HG02970 (cell line): Measurements from ENCODE around the gene DGCR8.
A peak's percentile ranks its signal among the peaks of the same experiment; 100 is the strongest.

Experiments
- ATAC-seq: cut with Tn5 transposase; IDR thresholded peaks from one replicate; pipeline ENCODE4 v1.9.1; 2021; ENCODE audit warnings: mild to moderate bottlenecking, moderate library complexity, moderate number of reproducible peaks; ENCODE audit not compliant: unreplicated experiment, low FRiP score

DGCR8 gene

DNA sequence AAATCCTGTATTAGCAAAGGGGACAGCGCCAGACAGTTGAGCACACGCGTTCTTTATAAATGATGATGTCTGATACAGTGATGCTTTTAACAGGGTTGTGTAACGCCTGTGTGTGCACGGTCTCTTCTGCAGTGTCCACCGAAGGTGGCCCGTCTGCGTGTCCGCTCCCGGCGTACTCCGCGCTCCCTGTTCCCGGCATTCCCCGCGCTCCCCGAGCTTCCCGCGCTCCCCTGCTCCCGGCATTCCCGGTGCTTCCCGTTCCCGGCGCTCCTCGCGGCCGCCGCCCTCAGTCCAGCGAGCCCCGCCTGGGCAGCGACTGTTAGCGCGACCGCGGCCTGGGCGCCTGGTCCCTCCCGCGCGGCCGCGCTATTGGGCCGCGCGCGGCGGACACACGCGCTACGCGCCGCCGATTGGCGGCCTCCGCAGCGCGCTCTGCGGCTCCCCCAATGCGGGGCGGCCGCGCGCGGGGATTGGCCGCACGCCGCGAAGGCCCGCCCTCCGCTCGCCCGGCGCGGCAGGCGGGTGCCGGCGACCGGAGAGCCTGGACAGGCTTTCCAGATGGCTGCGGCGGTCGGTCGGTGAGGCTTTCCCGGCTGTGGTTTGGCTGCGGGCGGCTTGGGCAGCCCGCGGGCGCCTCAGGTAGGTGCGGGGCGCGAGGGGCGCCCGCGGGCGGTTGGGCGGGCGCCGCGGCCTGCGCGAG is at the start of gene DGCR8:
TSS of gene DGCR8 (plus strand) at position 497 of the 700 bp plus-strand sequence. CDS start 5,723 bp downstream, outside the sequence.
- ATAC-seq: peak; percentile 89

DNA sequence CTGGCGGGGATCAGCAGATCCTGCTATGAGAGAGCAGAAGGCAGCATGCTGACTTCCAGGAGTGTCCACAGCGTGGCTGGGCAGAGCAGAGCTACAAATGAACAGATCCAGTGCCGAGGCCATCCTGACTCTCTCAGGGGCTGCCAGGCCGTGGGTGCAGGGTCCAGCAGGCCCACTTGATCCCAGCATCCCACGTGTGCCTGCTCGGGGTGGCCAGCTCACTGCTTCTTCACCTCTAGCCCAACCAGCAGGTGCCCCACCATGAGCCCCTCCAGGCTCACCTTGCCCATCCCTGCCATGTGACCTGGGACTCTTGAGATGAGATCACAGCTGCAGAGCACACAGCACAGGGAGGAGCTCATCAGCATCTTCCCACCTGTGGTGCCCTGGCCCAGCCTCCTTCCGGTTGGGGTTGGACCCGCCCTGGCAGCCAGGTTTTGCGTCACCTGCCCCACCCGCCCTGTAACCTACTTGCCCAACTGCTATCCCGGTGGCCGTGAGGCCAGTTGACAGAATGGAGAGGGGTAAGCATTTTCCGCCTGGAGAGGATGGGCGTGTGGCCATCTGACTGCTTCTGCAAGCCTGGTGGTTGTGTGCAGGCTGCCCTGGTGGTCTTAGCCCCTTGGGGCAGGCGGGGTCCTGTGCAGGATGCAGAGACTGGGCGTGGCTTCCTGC is 48.2 kb upstream of the DGCR8 start:
- no peak for ATAC-seq

DNA sequence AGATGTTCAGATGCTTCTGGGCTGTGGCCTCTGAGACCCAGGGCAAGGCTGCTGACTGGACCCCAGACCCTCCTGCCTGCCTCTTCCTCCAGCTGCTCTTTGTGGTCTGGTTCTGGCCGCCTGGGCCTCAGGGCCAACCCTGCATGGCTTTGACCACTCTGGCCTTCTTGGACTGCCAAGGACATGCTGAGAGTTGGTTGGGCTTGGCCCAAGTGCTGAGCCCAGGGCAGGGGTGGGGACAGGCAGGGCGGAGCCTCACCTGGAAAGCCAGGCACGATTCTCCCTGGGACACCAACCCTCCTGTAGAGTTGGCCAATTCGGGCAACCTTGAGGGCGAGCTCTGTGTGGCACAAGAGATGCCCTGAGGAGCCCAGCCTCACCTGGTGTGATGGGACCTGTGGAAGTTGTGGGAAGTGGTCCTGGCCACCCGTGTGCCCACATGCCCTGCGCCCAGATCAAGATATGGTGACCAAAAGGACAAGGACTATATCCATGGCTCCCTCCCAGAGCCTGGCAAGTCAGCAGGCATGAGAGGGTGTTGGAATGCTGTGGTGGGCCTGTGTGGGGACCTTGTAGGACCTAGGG is 47.5 kb upstream of the DGCR8 start:
- no peak for ATAC-seq

DNA sequence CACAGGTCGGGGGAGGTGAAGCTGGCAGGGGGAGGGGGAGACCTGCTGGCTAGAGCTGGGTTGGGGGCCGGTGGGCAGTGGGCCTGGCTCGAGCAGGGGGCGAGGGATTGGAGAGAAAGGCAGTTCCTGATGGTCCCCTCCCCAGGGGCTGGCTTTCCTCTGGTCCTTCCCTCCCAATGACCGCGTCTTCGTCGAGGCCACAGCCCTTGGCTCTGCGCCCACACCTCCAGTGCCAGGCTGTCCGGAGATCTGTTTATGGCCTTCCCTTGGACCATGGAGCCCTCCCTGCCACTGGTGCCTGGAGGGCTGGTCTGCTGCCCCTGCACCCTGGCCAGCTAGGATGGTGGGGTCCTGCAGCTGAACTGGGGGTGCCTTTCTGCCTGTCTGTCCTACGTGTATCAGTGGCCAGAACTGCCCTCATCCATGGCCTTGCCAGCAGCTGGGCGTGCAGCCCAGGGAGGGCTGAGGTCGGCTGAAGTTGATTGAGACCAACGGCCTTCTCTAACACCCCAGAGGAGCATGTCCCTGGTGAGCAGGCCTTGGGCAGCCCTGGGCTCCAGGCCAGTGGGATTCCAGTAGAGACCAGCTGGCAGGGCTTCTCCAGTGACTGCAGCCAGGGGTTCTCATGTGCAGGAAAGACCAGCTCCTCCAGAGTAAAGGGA is 46.9 kb upstream of the DGCR8 start:
- no peak for ATAC-seq

DNA sequence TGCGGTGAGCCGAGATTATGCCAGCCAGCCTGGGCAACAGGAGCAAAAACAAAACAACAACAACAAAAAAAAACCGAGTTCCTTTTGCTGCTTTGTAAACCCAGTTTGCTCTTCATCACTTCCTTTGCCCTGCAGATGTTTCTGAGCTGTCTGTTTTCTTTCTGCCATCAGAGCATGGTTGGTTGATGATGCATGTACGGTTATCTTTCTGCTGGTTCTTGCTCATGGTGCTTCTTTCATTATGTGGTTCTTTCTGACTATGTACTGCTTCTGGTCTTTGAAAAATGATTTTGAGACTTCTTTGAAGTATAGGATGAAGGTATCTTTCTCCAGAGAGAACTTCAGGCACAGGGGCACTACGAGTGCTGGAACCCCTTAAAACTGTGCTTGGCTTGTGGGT is 45.9 kb upstream of the DGCR8 start:
- no peak for ATAC-seq

DNA sequence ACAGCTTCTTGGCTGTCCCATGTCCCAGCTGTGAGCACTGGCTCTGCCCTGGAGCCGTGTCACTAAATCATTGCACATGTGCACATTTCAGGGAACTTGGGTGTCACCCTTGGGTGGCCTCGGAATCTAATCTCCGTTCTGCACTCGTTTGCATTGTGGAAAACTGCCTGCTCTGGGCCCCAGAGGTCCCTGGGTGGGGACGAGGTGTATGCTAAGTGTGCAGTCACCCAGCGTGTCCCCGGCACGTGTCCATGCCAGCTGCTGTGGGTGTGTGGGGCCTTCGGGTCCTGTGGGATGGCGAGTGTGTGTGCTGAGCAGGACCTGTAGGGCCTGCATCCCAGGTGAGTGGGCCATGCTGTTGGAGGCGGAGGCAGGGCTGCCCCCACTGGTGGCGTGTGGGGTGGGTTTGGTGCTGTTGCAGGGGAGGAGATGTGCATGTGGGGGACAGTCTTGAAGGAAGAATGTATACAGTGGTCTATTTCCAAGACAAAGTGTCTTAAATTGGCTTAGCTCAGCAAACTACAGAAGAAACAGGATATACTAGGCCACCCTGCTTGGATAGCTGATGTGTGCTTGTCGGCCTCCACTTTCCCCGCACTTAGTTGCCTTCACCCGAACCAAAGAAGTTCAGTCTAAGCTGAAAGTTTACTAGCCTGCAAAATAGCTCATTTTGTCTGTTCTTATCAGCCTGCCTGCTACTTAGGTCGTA is 44.5 kb upstream of the DGCR8 start:
- ATAC-seq: no peak

DNA sequence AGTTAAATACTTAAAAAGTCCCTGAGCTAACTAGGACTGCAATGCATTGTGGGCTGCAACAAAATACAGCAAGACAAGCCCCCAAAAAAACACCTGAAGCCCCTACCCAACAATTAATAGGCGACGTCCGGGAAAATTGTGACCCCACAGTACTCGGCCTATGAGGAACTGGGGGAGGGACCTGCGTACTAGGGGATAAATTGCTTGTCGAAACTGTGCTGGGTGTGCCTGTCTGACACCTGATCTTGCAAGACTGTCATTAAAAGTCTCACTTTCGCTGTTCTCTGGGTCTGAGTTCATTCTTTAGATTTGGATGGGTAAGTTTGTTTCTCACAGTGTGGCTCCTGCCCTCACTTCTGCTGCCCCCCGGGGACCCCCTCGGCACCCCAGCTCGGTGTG is 44.0 kb upstream of the DGCR8 start:
- no peak for ATAC-seq

DNA sequence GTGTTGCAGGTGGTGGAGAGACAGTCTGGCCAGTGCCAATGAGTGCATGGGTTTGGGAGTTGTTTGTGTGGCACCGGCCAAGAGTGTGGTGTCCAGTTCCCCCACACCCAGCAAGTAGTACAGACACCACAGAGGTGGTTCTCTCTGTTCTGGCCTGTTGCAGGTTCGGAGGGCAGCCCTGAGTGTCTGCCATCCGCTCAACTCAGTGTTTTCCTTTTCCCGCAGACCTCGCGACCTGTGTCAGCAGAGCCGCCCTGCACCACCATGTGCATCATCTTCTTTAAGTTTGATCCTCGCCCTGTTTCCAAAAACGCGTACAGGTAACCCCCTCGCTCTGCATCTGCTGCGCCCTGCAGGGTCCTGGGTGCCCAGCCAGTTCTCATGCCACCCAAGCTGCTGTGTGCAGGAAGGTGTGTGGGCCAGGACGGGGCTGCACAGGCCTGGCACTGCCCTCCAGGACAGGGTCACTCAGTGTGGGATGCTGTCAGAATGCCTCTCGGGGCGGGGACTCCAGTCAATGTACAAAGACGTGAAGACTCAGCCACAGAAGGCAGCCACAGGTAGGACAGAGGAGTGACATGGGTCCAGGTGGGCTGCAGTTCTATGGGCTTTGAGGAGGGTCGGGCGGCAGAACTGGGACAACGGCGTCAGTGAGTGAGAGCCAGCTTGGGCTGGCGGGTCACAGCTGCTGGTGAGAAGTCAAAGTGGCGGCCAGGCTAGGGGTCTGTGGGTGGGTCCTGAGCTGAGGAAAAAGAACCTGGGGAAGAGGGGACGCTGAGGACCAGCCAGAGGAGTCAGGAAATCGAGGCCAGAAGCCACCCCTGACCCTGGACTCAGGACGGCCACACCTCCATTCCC is 43.3 kb upstream of the DGCR8 start:
- ATAC-seq: no peak

DNA sequence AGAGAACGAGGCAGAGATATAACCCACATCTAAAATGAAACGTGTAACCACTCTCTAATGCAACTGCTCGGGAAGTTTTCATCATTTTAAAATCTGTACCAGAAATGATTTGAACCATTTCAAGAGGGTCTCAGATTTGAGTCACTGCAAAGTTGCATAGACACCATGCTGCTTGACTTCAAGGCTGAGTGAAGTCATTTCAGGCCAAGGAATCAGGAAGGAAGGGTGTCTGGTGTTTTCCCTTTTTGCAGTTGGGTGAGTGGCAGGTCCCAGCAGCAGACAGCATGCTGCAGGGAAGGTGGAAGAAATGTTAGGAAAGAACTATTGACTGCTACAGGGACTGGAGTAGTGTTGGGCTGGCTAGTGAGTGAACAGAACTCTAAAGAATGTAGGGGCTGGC is 42.6 kb upstream of the DGCR8 start:
- no peak for ATAC-seq

DNA sequence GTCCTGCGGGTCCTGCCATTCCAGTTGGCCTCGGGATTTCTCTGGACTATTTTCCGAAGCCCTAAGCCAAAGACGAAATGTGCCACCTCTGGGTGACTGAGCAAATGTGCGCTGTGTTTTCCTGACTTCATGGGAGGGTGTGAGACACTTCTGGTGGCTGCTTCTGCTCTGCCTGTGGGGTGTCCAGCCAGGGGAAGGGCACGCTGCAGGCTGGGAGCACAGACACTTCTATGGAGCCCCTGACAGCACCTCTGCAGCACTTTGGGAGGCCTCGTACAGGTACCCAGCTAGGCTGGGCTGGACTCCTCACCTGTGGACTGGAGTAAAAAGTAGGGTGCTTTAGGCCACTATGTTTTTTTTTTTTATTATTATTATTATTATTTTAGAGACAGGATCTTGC is 41.5 kb upstream of the DGCR8 start:
- ATAC-seq: no peak

DNA sequence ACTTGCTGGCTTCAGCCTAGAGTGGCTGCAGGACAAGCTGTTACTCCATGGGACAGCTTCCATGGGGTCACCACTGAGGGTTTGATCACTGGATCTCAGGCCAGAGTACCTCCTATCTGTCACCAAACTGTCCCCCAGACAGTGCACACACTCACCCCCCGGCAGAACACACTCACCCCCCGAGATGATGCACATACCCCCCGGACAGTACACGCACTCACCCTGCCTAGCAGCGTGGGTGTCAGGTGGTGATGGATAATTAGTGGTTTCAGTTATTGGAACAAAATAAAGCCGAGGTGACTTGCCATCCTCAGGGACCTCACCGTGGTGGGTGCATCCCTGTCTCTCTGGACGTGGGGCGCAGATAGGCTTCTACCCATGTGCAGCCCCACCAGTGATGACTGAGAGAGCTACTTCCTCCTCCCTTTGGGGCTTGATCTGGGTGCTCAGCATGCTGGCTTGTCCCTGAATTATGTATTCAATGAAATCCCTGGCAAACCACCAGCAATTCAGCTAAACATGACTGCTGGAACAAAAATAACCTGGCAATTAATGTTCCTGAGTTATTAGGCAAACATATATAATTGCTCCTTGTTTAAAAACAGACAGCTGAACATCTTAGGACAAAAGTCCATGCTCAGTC is 40.2 kb upstream of the DGCR8 start:
- no peak for ATAC-seq

DNA sequence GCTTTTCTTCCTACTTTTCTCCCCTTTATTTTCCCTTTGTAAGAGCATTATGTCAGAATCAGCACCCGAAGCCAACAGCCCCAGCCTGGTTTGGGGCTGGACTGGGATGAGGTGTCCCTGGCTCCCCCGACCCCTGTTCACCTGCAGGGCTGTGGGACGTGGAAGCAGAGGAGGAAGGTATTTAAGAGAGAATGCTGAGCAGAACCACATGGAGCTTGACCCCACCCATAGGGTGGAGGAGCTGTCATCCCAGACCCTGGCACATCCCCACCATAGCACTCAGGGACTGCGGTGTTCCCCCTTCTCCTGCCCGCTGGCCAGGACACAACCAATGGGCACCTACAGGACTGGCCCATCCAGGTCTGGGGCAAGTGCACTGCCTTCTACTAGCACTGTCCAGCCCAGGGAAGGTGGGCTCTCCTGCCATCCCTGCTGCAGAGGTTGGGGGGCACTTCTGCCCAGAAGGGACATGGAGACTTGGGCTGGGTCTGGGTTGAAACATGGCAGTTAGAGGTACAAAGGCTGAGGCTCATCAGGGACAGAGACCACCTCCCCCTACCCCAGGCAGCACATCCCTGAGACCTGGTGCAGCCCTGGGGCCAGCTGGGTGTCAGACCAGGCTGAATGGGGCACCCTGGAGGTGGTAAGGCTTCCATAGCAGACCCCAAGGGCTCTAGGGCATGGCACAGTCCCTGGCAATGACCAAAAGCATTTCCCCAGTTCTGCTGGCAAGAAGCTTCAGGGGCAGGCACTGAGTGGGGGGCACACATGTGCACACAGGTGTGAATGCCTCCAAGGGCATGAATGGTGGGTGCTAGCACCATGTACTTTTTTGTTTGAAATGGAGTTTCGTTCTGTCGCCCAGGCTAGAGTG is 39.5 kb upstream of the DGCR8 start:
- ATAC-seq: no peak

DNA sequence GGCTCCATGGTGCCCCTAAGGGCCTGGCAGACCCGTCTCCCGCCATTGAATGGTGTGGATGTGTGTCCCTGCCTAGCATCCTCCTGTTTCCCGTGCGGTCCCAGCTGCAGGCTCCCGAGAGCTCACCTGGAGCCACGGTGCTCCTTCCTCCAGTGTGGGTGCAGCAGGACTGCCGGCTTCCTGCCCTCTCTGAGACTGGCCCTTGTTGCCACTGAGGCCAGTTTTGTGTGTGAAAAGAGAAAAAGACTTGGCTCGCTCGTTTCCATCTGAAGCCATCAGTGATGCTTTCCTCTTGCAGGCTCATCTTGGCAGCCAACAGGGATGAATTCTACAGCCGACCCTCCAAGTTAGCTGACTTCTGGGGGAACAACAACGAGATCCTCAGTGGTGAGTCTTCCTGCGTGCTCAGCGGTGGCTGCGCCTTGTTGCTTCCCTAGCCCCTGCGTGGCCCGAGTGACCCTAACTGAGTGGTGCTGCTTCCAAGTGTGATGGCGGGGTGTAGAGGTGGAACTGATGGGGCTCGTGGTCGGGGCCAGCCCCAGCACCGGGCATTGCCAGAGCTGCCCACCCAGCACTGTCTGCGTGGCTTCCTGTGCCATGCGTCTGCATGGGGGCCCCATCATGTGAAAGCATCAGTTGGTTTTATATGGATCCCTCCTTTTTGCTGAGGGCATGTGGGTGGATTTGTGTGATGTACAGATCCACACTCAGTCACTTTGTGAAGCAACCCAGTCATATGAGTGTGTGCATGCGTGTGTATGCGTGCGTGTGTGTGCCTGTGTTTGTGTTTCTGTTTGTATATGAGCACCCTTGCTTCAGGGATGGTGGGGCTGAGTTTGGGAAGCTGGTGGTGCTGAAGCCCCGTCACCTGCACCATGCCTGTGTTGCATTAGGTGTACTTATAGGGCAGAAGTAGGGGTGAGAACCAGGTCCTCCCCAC is 36.7 kb upstream of the DGCR8 start:
- ATAC-seq: no peak

DNA sequence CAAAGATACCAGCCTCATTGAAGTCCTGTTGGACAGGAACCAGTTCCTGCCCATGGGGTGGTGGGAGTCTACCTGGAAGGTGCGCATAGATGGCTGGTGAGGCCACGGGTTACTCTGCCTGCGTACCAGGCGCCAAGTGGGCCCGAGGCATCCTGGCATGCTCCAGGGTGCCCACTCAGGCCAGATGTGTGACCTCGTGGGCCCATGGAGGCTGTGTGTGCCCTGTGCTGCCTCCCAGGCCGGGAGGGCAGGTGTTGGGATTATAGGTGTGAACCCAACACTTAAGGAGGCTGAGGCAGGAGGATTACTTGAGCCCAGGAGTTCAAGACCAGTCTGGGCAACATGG is 36.1 kb upstream of the DGCR8 start:
- ATAC-seq: no peak

DNA sequence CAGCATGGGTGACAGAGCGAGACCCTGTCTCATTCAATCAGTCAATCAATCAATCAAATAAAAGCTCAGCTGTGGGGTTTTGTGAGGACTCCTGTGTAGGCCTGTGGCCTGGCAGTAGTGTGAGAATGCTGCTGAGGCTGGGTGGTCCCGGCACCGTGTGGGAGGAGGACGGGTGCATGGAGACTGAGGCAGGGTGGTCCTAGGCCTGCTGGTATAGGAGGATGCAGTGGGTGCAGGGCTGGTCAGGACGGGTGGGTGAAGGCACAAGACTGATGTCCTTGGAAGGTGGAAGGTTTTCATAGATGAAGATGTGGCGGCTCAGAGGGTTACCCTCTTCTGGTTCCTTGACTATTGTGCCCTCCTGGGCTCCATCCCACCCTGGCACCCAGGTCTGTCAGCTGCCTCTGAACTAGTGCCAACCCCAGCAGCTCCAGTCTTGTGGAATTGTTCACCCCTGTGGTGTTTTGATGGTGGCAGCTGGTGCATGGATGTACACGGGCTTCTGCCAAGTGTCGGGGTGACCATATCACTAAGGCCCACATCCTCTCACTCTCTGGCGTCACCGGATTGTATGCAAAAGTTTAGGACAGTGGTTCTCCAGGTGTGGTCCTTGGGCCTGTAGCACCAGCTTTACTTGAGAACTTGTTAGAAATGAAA is 35.4 kb upstream of the DGCR8 start:
- ATAC-seq: no peak

DNA sequence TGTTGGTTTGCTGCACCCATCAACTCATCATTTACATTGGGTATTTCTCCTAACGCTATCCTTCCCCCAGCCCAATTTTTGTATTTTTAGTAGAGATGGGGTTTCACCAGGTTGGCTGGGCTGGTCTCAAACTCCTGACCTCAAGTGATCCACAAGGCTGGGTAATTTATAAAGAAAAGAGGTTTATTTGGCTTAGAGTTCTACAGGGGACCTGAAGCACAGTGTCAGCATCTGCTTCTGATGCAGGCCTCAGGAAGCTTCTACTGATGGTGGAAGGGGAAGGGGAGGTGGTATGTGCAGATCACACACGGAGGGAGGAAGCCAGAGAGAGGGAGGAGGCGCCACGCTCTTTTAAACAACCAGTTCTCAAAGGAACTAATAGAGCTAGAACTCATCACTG is 33.3 kb upstream of the DGCR8 start:
- no peak for ATAC-seq

DNA sequence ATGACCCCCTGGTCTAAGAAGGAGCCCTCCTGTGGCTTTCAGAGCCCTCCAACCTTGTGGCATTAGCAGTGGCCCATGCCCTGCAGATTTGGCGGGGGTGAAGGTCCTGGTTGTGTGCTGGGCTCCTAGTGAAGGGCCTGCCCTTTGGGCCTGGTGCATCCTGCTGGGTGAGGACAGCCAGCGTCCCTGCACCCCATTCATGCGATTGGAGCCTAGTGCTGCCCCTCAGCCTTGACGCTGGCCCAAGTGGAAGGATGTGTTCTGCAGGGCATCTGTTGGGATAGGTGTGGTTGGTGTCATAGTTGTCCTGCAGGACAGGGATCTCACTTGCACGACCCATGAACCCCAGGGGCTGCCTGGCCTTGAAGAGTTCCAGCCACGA is 28.1 kb upstream of the DGCR8 start:
- ATAC-seq: no peak
